HFFc6 (cell line): ENCODE results near the gene FLOT1. TPM values are rescaled to one million over a fixed set of nuclear protein-coding genes. Genes with fewer than 3 reads are reported as not detected.

Experiments used
- DNase-seq: peaks from one replicate; pipeline ENCODE4 v3.0.0-alpha.2; 2018
- H3K27ac Mint-ChIP-seq: 2 replicates; pipeline ENCODE4 v1.8.0; 2020; ENCODE audit warnings: mild to moderate bottlenecking, mixed read lengths
- H3K27me3 Mint-ChIP-seq: 2 replicates; pipeline ENCODE4 v1.8.0; 2021; ENCODE audit warnings: mild to moderate bottlenecking, moderate library complexity, mixed read lengths; ENCODE audit not compliant: insufficient read depth
- H3K36me3 Mint-ChIP-seq: 2 replicates; pipeline ENCODE4 v1.8.0; 2021; ENCODE audit warnings: low read depth, mixed read lengths
- H3K4me1 Mint-ChIP-seq: 2 replicates; pipeline ENCODE4 v1.8.0; 2020; ENCODE audit warnings: low read depth, mixed read lengths
- H3K4me3 Mint-ChIP-seq: 2 replicates; pipeline ENCODE4 v1.8.0; 2020; ENCODE audit warnings: mild to moderate bottlenecking, moderate library complexity, mixed read lengths
- H3K9me3 Mint-ChIP-seq: 2 replicates; pipeline ENCODE4 v1.8.0; 2020; ENCODE audit warnings: mild to moderate bottlenecking, mixed read lengths
- total RNA-seq, 6 experiments: library from RNA; stranded (reverse); fragmentation: NEBNext Ultra II Directional; extraction: Animal tissue kit (Norgen Biotek cat#: 25700); gene quantifications; 2 replicates in 1 of 6; 3 replicates in 5 of 6; pipeline ENCODE4 v1.2.3, GENCODE V29; 2021
- TF ChIP-seq, protein P1 (sequence below): fragments of 200-600 bp; sonication (generic); IDR thresholded peaks from 2 replicates; pipeline ENCODE4 v1.5.0; 2021; ENCODE audit warnings: antibody characterized with exemption, mild to moderate bottlenecking

The FLOT1 gene
- total RNA-seq, 6 experiments from 2014 or later = 218 to 286 (median 236) TPM

DNA sequence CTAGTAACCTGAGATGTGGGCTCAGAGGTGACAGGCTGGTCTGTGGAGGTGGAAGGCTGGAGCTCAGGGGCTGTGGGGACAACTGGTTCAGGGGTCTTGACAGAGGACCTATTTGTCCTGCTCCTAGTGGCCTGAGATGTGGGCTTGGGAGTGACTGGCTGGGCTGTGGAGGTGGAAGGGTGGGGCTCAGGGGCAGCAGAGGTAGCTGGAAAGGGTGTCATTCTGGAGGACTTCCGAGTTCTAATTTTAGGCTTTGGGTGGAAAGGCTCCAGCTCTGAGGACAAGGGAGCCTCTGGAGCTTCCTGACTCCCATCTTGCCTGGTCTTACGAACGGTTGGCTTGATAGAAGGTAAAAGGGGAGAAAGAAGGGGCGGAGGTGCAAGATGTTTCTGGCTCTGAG is 36.9 kb downstream of the FLOT1 start:
- Mint-ChIP-seq H3K27me3 (peaks cover 2% of the 10 kb centered on the region; the same call in 1 of the 2 replicates), H3K9me3 (no peaks in the 10 kb centered on the region), H3K27ac (no peak overlapping the region), H3K4me3 (no peak overlapping the region), H3K36me3 (peaks cover 23% of the 10 kb centered on the region), H3K4me1 (no peaks in the 10 kb centered on the region)
- TF ChIP-seq, protein P1, sequence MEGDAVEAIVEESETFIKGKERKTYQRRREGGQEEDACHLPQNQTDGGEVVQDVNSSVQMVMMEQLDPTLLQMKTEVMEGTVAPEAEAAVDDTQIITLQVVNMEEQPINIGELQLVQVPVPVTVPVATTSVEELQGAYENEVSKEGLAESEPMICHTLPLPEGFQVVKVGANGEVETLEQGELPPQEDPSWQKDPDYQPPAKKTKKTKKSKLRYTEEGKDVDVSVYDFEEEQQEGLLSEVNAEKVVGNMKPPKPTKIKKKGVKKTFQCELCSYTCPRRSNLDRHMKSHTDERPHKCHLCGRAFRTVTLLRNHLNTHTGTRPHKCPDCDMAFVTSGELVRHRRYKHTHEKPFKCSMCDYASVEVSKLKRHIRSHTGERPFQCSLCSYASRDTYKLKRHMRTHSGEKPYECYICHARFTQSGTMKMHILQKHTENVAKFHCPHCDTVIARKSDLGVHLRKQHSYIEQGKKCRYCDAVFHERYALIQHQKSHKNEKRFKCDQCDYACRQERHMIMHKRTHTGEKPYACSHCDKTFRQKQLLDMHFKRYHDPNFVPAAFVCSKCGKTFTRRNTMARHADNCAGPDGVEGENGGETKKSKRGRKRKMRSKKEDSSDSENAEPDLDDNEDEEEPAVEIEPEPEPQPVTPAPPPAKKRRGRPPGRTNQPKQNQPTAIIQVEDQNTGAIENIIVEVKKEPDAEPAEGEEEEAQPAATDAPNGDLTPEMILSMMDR = no peak
- no peak for DNase-seq

DNA sequence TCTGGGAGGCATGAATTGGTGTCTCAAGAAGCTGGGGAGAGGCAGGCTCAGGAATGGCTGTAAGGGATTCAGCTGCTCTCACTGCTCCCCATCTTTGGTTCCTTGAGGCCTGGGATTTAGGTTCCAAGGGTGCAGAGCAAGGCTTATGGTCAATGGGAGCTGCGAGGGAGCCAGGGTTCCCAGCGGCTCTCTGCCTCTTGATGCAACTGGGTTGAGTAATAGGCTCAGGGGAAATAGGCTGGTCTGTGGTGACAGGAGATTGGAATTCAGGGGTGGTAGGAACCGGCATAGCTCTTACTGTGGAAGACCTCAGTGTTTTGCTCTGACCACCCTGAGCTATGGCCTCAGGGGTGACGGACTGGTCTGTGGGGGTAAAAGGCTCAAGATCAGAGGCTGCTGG is 38.7 kb downstream of the FLOT1 start:
- no peaks in the 10 kb centered on the region for H3K9me3 Mint-ChIP-seq
- H3K36me3 Mint-ChIP-seq = peaks cover 22% of the 10 kb centered on the region
- no peaks in the 10 kb centered on the region for H3K4me1 Mint-ChIP-seq
- TF ChIP-seq, protein P1 = no peak
- H3K27ac Mint-ChIP-seq = no peak overlapping the region
- no peaks in the 10 kb centered on the region for H3K27me3 Mint-ChIP-seq
- no peak overlapping the region for H3K4me3 Mint-ChIP-seq
- DNase-seq = no peak

DNA sequence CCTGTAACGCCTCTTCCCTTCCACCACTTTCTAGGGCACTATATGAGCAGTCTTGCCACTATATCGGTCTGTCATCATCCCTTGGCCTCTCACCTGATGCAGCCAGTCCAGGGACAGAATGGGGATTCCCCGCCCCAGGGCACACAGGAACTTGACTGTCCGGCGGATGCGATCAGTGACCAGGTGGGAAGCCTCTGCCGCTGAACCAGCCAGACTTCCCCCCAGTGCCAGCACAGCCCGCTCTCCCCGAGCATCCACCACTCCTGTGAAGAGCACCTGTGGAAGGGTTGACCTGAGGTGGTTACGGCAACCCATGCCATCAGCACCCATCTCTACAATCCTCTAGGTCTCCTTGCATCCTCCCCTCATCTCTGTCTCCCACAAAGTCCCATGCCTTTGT is 39.5 kb downstream of the FLOT1 start:
- Mint-ChIP-seq H3K4me3 (no peak overlapping the region), H3K36me3 (peaks cover 22% of the 10 kb centered on the region), H3K27me3 (no peaks in the 10 kb centered on the region), H3K4me1 (no peaks in the 10 kb centered on the region), H3K27ac (no peak overlapping the region), H3K9me3 (no peaks in the 10 kb centered on the region)
- no peak for DNase-seq
- TF ChIP-seq, protein P1 = no peak

DNA sequence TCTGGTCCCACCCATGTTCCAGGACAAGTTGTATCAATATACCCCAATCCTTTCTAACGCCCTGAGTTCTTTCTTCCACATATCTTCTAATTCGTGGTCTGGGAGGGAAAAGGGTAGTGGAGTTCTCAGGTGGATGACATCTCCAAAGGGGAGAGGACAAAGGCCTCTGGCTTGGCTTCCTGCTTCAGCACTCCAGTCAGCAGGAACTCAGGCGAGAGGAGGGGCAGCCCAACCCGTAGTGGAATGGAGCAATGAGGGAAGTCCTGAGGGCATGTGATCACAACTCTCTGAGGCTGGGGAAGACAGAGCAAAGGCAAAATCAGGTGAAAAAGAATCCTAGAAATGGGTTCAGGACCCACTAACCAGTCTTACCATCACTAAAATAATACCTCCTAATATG is 42.1 kb downstream of the FLOT1 start:
- DNase-seq = no peak
- Mint-ChIP-seq H3K9me3 (no peaks in the 10 kb centered on the region), H3K27ac (no peak overlapping the region), H3K4me1 (peaks cover 1% of the 10 kb centered on the region; the same call in 1 of the 2 replicates), H3K36me3 (peaks cover 17% of the 10 kb centered on the region), H3K4me3 (no peak overlapping the region), H3K27me3 (no peaks in the 10 kb centered on the region)
- TF ChIP-seq, protein P1 = no peak

GRCh38 chr6:30696432-30696831 is 46.1 kb downstream of the FLOT1 start:
- TF ChIP-seq, protein P1 = no peak
- H3K9me3 Mint-ChIP-seq = no peaks in the 10 kb centered on the region
- no peaks in the 10 kb centered on the region; the same call in 1 of the 2 replicates for H3K36me3 Mint-ChIP-seq
- no peak overlapping the region for H3K27ac Mint-ChIP-seq
- no peak overlapping the region for H3K4me3 Mint-ChIP-seq
- DNase-seq = no peak
- peaks cover 19% of the 10 kb centered on the region for H3K4me1 Mint-ChIP-seq
- no peaks in the 10 kb centered on the region for H3K27me3 Mint-ChIP-seq
